ENCODE measurements around the gene NKAIN2. TPM values are rescaled to one million over a fixed set of nuclear protein-coding genes. Genes with fewer than 3 reads are reported as not detected.

NKAIN2 gene
- total and polyA plus RNA-seq, 9 of the 15 experiments (the other 6 are each of a cell fraction or from before 2014, with no cell fraction given): not detected

- no TSS peak for BruUV-seq (replicated peaks)
- CTCF ChIA-PET (ENCODE audit: low intra/inter-chr PET ratio): no interaction called here
- H3K9ac ChIP-seq (ENCODE audit: insufficient read depth in 1 of 2, low read depth in 2 of 2, low read length in 2 of 2): no peak overlapping the region
- FAIRE-seq (no peak), ATAC-seq (no peak), DNase-seq (ENCODE audit: extremely low read depth in 1 of 4, low spot score in 3 of 4) (no peak)
- no peaks in the 10 kb centered on the region for H3K79me2 ChIP-seq (ENCODE audit: control insufficient read depth, insufficient read depth, low read length)
- intact Hi-C loops (cut with micrococcal nuclease): no loop called here
- no peaks in the 10 kb centered on the region for H3K36me3 ChIP-seq (ENCODE audit: control insufficient read depth, insufficient read depth, low read length)
- no peaks in the 10 kb centered on the region for H3K9me1 ChIP-seq (ENCODE audit: control insufficient read depth, insufficient read depth, low read length)
- no peak overlapping the region for H3K27ac ChIP-seq (ENCODE audit: extremely low read depth, low read depth, low read length)
- no peak overlapping the region for H3K4me3 ChIP-seq
- no peak overlapping the region for H2AFZ ChIP-seq (ENCODE audit: low read depth, low read length)
- 0% methylated on average over 2 of the region's 2 CpGs for WGBS (ENCODE audit: insufficient coverage, low coverage, missing lambda C conversion rate)
- H3K4me2 ChIP-seq (ENCODE audit: insufficient read depth, low read length): no peak overlapping the region
- TF ChIP-seq, protein P1, sequence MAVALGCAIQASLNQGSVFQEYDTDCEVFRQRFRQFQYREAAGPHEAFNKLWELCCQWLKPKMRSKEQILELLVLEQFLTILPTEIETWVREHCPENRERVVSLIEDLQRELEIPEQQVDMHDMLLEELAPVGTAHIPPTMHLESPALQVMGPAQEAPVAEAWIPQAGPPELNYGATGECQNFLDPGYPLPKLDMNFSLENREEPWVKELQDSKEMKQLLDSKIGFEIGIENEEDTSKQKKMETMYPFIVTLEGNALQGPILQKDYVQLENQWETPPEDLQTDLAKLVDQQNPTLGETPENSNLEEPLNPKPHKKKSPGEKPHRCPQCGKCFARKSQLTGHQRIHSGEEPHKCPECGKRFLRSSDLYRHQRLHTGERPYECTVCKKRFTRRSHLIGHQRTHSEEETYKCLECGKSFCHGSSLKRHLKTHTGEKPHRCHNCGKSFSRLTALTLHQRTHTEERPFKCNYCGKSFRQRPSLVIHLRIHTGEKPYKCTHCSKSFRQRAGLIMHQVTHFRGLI (CRISPR knock-in tag; IDR thresholded peaks at IDR 0.05): no peak
- TF ChIP-seq MYC (IDR thresholded peaks at IDR 0.05; ENCODE audit: low read depth, low read length) (no peak), MYC (CRISPR knock-in tag; IDR thresholded peaks at IDR 0.05; ENCODE audit: borderline replicate concordance, low read depth) (no peak), FOXO4 (CRISPR knock-in tag; IDR thresholded peaks at IDR 0.05) (no peak), RAD51 (IDR thresholded peaks at IDR 0.05; ENCODE audit: borderline replicate concordance, low read depth) (no peak), RFX1 (IDR thresholded peaks at IDR 0.05) (no peak), SRSF9 (IDR thresholded peaks at IDR 0.05; ENCODE audit: borderline replicate concordance, low read depth, low read length) (no peak), EGR1 (conservative IDR thresholded peaks at IDR 0.05) (no peak), SMAD1 (IDR thresholded peaks at IDR 0.05; ENCODE audit: low read depth, low read length, partially characterized antibody) (no peak), ZNF384 (IDR thresholded peaks at IDR 0.05; ENCODE audit: low read depth, low read length) (no peak), ZNF217 (CRISPR knock-in tag; IDR thresholded peaks at IDR 0.05) (no peak), STAG1 (CRISPR knock-in tag; IDR thresholded peaks at IDR 0.05; ENCODE audit: borderline replicate concordance) (no peak), TCF7 (IDR thresholded peaks at IDR 0.05; ENCODE audit: borderline replicate concordance) (no peak)
- TF ChIP-seq, protein P2, sequence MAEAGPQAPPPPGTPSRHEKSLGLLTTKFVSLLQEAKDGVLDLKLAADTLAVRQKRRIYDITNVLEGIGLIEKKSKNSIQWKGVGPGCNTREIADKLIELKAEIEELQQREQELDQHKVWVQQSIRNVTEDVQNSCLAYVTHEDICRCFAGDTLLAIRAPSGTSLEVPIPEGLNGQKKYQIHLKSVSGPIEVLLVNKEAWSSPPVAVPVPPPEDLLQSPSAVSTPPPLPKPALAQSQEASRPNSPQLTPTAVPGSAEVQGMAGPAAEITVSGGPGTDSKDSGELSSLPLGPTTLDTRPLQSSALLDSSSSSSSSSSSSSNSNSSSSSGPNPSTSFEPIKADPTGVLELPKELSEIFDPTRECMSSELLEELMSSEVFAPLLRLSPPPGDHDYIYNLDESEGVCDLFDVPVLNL (CRISPR knock-in tag; IDR thresholded peaks at IDR 0.05; ENCODE audit: low read depth): no peak
- in situ Hi-C loops (cut with MboI): no loop called here
- no peaks in the 10 kb centered on the region for H3K4me1 ChIP-seq (replicated peaks in 1 of 2; ENCODE audit: control insufficient read depth in 2 of 2, insufficient read depth in 2 of 2, low read length in 2 of 2)
- POLR2A ChIA-PET: no interaction called here
- H3K27me3 ChIP-seq (ENCODE audit: control insufficient read depth in 2 of 2, insufficient read depth in 2 of 2, low read length in 2 of 2): no peaks in the 10 kb centered on the region
- H3K9me3 ChIP-seq (replicated peaks; ENCODE audit: control insufficient read depth, insufficient read depth, low read depth, low read length): no peaks in the 10 kb centered on the region
- no peaks in the 10 kb centered on the region for H4K20me1 ChIP-seq (replicated peaks; ENCODE audit: control insufficient read depth, insufficient read depth, low read length)
Measured at GRCh38 chr6:123897965-123898364, 94.3 kb downstream of the NKAIN2 start.
